Mononuclear cell (primary cell): ENCODE results near the gene MGAT3. TPM values are rescaled to one million over a fixed set of nuclear protein-coding genes. Genes with fewer than 3 reads are reported as not detected.
"Not testable (repeated sequence)": the region's sequence is repeated elsewhere in the genome, so short reads cannot be mapped to it uniquely, and the experiment has no call there.

Source experiments
- H3K27me3 ChIP-seq: 2 replicates; pipeline ENCODE4 v1.6.0; 2011; ENCODE audit warnings: low read length, control low read depth; ENCODE audit not compliant: insufficient read depth
- H3K4me1 ChIP-seq: 2 replicates; pipeline ENCODE4 v1.5.1; 2011; ENCODE audit warnings: mild to moderate bottlenecking, low read length, control low read depth; ENCODE audit not compliant: insufficient read depth
- H3K4me3 ChIP-seq: 2 replicates; pipeline ENCODE4 v1.5.1; 2011; ENCODE audit warnings: mild to moderate bottlenecking, low read length, moderate library complexity
- H3K9me3 ChIP-seq: 2 replicates; pipeline ENCODE4 v1.5.1; 2011; ENCODE audit warnings: low read depth, mild to moderate bottlenecking, control low read depth, low read length
- total RNA-seq: library from RNA; depleted of rRNA; stranded (reverse); fragments of >200 nt; gene quantifications from one replicate; pipeline ENCODE4 v1.2.3, GENCODE V29; 2012

The MGAT3 gene
- total RNA-seq, 1 donor: 0.21 TPM

- no peaks in the 10 kb centered on the region for H3K27me3 ChIP-seq
- H3K9me3 ChIP-seq: no peaks in the 10 kb centered on the region
- no peak overlapping the region for H3K4me3 ChIP-seq
- H3K4me1 ChIP-seq: peaks cover 16% of the 10 kb centered on the region
These were observed 58.6 kb downstream of the MGAT3 start for GRCh38 chr22:39515266-39516050.

GRCh38 chr22:39517470-39517869 lies 60.7 kb downstream of the MGAT3 start:
- Histone ChIP-seq H3K27me3 (no peaks in the 10 kb centered on the region), H3K9me3 (no peaks in the 10 kb centered on the region), H3K4me1 (peaks cover 29% of the 10 kb centered on the region), H3K4me3 (no peak overlapping the region)

GRCh38 chr22:39518144-39518786 lies 61.5 kb downstream of the MGAT3 start:
- no peaks in the 10 kb centered on the region for H3K27me3 ChIP-seq
- peaks cover 37% of the 10 kb centered on the region for H3K4me1 ChIP-seq
- H3K4me3 ChIP-seq: no peak overlapping the region
- no peaks in the 10 kb centered on the region for H3K9me3 ChIP-seq

DNA sequence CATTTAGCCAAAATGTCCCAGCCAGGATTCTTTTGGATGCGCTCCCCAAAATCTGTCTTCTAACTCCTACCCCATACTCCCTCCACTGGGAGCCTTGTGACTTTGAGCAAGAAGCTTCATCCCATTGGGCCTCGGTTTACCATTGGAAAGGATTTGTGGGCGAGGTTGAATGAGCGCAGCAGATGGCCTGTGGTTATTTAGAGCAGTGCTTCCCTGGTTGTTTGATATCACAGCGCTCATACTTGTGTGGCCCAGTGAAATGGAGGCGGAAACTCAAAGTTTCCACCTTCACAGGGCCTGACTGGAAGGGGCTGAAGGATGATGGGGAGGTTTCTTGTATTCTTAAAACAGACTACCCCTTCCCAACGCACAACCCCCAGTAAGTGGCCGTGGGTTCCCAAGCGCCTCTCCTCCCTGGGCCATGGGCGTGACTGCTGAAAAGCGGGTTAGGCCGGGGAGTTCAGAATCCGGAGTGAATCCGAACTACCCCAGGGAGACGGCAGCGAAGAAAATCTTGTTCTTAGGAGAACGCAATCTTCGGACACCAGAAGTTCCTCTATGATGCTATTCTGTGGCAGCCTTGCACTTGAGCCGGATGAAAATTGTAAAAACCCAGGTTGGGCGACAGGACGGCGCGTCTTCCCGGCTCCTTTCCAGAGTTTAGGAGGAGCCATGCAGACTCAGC lies 62.3 kb downstream of the MGAT3 start:
- Histone ChIP-seq H3K9me3 (no peaks in the 10 kb centered on the region), H3K4me1 (peaks cover 45% of the 10 kb centered on the region), H3K27me3 (no peaks in the 10 kb centered on the region), H3K4me3 (peak overlapping the region; percentile 100)

- Histone ChIP-seq H3K4me1 (peaks cover 49% of the 10 kb centered on the region), H3K9me3 (no peaks in the 10 kb centered on the region)
These were observed 62.9 kb downstream of the MGAT3 start for GRCh38 chr22:39519681-39520225.

DNA sequence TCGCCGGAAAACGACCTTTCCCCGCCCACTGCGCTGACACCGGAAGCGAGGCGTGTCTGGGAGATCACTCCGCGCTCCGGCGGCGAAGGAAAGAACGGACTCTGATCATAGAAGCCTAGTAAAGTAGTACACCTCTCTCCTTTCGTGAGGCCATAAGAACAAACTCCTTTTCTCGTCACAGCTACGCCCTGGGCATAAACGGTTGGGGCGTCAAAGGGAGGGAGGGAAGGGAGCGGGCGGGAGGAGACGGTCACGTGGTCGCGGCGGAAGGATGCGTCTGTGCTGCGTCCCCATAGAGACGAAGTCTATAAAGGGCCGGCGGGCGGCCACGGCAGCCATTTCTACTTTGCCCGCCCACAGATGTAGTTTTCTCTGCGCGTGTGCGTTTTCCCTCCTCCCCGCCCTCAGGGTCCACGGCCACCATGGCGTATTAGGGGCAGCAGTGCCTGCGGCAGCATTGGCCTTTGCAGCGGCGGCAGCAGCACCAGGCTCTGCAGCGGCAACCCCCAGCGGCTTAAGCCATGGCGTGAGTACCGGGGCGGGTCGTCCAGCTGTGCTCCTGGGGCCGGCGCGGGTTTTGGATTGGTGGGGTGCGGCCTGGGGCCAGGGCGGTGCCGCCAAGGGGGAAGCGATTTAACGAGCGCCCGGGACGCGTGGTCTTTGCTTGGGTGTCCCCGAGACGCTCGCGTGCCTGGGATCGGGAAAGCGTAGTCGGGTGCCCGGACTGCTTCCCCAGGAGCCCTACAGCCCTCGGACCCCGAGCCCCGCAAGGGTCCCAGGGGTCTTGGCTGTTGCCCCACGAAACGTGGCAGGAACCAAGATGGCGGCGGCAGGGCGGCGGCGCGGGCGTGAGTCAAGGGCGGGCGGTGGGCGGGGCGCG lies 63.7 kb downstream of the MGAT3 start, which contains the start of gene ATF4:
TSS of gene ATF4 (plus strand) at position 337 of the 880 bp plus-strand sequence. CDS start 884 bp downstream, outside the sequence.
- Histone ChIP-seq H3K4me3 (peak within 1 kb of the TSS; percentile 100), H3K4me1 (peaks cover 56% of the 10 kb centered on the region), H3K9me3 (no peaks in the 10 kb centered on the region)

More at GRCh38 chr22:39519681-39520225, 62.9 kb downstream of the MGAT3 start:
- H3K4me3 ChIP-seq: peak overlapping the region; percentile 100
- no peaks in the 10 kb centered on the region for H3K27me3 ChIP-seq

GRCh38 chr22:39521106-39521885 lies 64.5 kb downstream of the MGAT3 start:
- Histone ChIP-seq H3K4me3 (peak overlapping the region; percentile 100), H3K4me1 (peaks cover 63% of the 10 kb centered on the region)
- not testable (repeated sequence) for H3K27me3 ChIP-seq, H3K9me3 ChIP-seq

More for the DNA sequence above, 63.7 kb downstream of the MGAT3 start, which contains the start of gene ATF4:
- H3K27me3 ChIP-seq: no peaks in the 10 kb centered on the region

- H3K27me3 ChIP-seq, H3K9me3 ChIP-seq: not testable (repeated sequence)
- Histone ChIP-seq H3K4me1 (peaks cover 71% of the 10 kb centered on the region), H3K4me3 (peak overlapping the region; percentile 100)
These were observed 65.3 kb downstream of the MGAT3 start for GRCh38 chr22:39522091-39522490.

- Histone ChIP-seq H3K4me1 (peaks cover 78% of the 10 kb centered on the region), H3K4me3 (no peak overlapping the region)
These were observed 65.9 kb downstream of the MGAT3 start for GRCh38 chr22:39522567-39523300.

GRCh38 chr22:39524089-39524752 lies 67.4 kb downstream of the MGAT3 start:
- H3K4me3 ChIP-seq: no peak overlapping the region
- no peaks in the 10 kb centered on the region for H3K9me3 ChIP-seq
- H3K4me1 ChIP-seq: peaks cover 82% of the 10 kb centered on the region
- no peaks in the 10 kb centered on the region for H3K27me3 ChIP-seq

More at GRCh38 chr22:39522567-39523300, 65.9 kb downstream of the MGAT3 start:
- H3K27me3 ChIP-seq: no peaks in the 10 kb centered on the region
- no peaks in the 10 kb centered on the region for H3K9me3 ChIP-seq

GRCh38 chr22:39524753-39525657 lies 68.2 kb downstream of the MGAT3 start:
- H3K4me1 ChIP-seq: peaks cover 85% of the 10 kb centered on the region
- H3K27me3 ChIP-seq: no peaks in the 10 kb centered on the region
- no peaks in the 10 kb centered on the region for H3K9me3 ChIP-seq
- no peak overlapping the region for H3K4me3 ChIP-seq

DNA sequence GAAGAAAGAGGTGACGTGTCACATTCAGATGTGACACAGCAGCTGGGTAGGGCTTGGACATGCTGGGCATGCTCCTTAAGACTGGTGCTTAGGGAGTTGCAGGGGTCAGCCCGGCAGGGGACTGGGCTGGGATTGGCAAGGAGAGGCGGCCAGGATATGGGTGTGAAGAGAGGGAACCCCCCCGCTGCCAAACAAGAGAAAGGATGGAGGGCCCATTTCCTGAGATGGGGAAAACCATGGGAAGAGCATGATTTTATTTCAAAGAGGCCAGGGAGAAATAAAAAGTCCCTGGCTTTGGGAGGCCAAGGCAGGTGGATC lies 68.8 kb downstream of the MGAT3 start:
- H3K4me3 ChIP-seq: no peak overlapping the region
- H3K27me3 ChIP-seq: no peaks in the 10 kb centered on the region
- peaks cover 91% of the 10 kb centered on the region for H3K4me1 ChIP-seq
- no peaks in the 10 kb centered on the region for H3K9me3 ChIP-seq
